ENCODE data around the gene SNAP91.

SNAP91 gene

GRCh38 chr6:83536647-83537589 lies 172.0 kb downstream of the SNAP91 start:
- DNase-seq: no peak

- peak; percentile 41 for DNase-seq
These were observed 172.8 kb downstream of the SNAP91 start for GRCh38 chr6:83536034-83536646.

GRCh38 chr6:83518816-83519480 lies 190.0 kb downstream of the SNAP91 start:
- no peak for DNase-seq

- DNase-seq: no peak
These were observed 191.4 kb downstream of the SNAP91 start for GRCh38 chr6:83517500-83517899.

- DNase-seq: peak; percentile 46
These were observed 193.9 kb downstream of the SNAP91 start for GRCh38 chr6:83514866-83515466.

GRCh38 chr6:83514466-83514865 lies 194.4 kb downstream of the SNAP91 start:
- no peak for DNase-seq

- DNase-seq: no peak
These were observed 196.8 kb downstream of the SNAP91 start, which contains the start of gene PRSS35 for GRCh38 chr6:83511901-83512681. Gene PRSS35 (plus strand): TSS chr6:83512534. CDS start chr6:83523442, 10,908 bp downstream.

- no peak for DNase-seq
These were observed 197.6 kb downstream of the SNAP91 start for GRCh38 chr6:83511266-83511665.

GRCh38 chr6:83510791-83511190 lies 198.1 kb downstream of the SNAP91 start:
- no peak for DNase-seq

- DNase-seq: no peak
These were observed 199.5 kb downstream of the SNAP91 start for GRCh38 chr6:83509441-83509840.

- no peak for DNase-seq
These were observed 203.5 kb downstream of the SNAP91 start for GRCh38 chr6:83505356-83505755.

All from CD4-positive, alpha-beta T cell treated with Interleukin-4 for 4 hours (primary cell).